Activated T-helper 17 cell treated with anti-CD3 and anti-CD28 coated beads, Interleukin-2, amount 50 U/mL, for 72 hours (primary cell): ENCODE data around the gene LATS2. TPM values are rescaled to one million over a fixed set of nuclear protein-coding genes. Genes with fewer than 3 reads are reported as not detected.

Source experiments
- ATAC-seq: fragments of 150-1000 bp; cut with Tn5 transposase; replicated peaks from 2 replicates; pipeline ENCODE4 v1.10.0; 2021; ENCODE audit warnings: mild to moderate bottlenecking, moderate library complexity
- H3K27ac Mint-ChIP-seq: one replicate; pipeline ENCODE4 v1.8.0; 2022; ENCODE audit warnings: mixed read lengths
- H3K27me3 Mint-ChIP-seq: one replicate; pipeline ENCODE4 v1.8.0; 2022; ENCODE audit warnings: mixed read lengths
- H3K36me3 Mint-ChIP-seq: one replicate; pipeline ENCODE4 v1.8.0; 2022; ENCODE audit warnings: low read depth, mild to moderate bottlenecking, mixed read lengths
- H3K4me1 Mint-ChIP-seq: one replicate; pipeline ENCODE4 v1.8.0; 2022; ENCODE audit warnings: mixed read lengths
- H3K4me3 Mint-ChIP-seq: one replicate; pipeline ENCODE4 v1.8.0; 2022; ENCODE audit warnings: mild to moderate bottlenecking, mixed read lengths
- H3K9me3 Mint-ChIP-seq: one replicate; pipeline ENCODE4 v1.8.0; 2022; ENCODE audit warnings: mixed read lengths
- total RNA-seq, 2 donors: library from RNA; stranded (reverse); gene quantifications; one replicate each; pipeline ENCODE4 v1.2.3, GENCODE V29; 2022

The LATS2 gene
- total RNA-seq, 2 donors from 2014 or later = 4.9 to 9.2 TPM

DNA sequence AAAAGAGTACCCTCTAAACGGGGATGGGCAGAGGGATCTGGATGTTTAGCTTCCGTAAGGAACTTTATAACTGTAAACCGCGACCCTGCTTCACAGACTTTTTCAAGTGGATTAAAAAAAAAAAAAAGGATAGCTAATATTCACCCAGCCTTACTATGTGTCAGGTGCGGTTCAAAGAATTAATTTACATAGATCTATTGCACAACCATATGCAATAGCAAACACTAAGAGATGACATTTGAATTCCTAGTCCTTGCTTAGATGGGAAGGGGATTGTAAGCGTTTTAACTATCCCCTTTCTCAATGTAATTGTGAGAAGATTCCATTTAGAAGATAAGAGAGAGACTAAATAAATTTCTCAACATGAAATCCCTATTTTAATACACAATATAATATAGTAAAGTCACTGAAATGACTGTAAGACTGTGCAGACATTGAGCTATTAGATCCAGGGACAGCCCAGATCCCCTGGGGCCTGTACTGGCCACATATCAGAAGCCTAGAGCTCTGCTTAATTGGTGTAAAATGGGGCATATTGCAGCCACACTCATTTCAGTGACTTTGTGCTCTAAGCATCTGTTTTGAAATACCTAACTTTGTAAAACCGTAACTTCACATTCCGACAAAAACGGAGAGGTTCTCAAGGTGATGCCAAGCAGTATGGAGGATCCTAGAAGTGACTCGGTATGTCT, 13.6 kb downstream of the LATS2 start:
- no peak overlapping the region for H3K27ac Mint-ChIP-seq
- no peaks in the 10 kb centered on the region for H3K4me1 Mint-ChIP-seq
- H3K4me3 Mint-ChIP-seq = no peak overlapping the region
- no peak for ATAC-seq
- no peaks in the 10 kb centered on the region for H3K9me3 Mint-ChIP-seq
- peaks cover 12% of the 10 kb centered on the region for H3K36me3 Mint-ChIP-seq
- no peaks in the 10 kb centered on the region for H3K27me3 Mint-ChIP-seq

DNA sequence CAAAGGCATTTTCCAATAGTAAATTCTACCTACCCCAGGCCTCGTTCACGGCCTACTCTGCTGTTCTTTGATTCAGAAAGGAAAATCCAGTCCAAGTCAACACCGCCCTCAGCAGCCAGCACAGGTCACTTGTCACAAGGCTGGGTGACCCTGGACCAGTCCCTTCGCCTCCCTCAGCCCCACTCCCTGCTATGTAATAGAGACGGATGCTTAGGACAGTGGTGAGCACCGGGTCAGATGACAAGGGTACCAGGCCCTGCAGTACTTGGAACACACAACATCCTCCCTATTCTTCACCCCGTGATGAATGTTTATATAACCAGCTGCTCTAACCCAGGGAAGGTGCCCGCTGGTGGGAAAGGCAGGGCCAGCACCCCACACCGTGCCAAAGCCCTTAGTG, 14.3 kb downstream of the LATS2 start:
- Mint-ChIP-seq H3K36me3 (peaks cover 12% of the 10 kb centered on the region), H3K9me3 (no peaks in the 10 kb centered on the region), H3K4me1 (no peaks in the 10 kb centered on the region), H3K27ac (no peak overlapping the region), H3K4me3 (no peak overlapping the region), H3K27me3 (no peaks in the 10 kb centered on the region)
- no peak for ATAC-seq

DNA sequence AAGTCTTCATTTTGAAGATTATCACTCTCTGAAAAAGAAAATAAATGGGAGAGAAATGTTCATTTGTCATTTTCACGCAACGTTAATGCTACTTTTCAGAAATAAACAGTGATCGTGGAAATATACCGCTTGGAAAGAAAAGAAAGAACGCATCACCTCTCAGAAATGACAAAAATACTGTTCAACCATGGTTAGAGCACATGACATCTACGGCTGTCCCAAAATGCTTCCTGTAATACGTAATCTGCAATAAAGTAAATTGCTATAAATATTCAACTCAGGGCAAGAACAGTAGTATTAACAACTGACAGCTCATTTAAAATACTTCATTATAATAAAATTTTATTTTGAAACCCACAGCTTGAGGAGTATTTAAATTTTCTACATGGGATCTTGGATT, 15.2 kb downstream of the LATS2 start:
- Mint-ChIP-seq H3K9me3 (no peaks in the 10 kb centered on the region), H3K4me1 (no peaks in the 10 kb centered on the region), H3K27me3 (no peaks in the 10 kb centered on the region), H3K4me3 (no peak overlapping the region), H3K36me3 (peaks cover 12% of the 10 kb centered on the region), H3K27ac (no peak overlapping the region)
- no peak for ATAC-seq

DNA sequence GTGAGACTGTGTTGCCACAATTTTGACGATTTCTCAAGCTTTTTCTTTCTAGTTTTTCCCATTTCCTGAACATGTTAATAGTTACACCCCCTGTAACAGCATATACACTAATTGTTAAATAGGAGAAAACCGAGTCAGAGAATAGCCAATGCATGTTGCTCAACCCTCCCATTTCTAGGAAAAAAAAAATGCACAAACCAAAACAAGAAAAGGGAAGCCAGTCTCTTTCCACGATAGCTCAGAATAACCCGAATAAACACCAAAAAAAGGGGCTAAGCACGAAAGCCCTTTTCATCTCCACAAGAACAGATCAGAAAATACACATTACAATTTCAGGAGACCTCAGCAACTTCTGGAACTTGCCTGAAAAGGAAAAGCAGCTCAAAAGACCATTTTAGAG, 16.3 kb downstream of the LATS2 start:
- Mint-ChIP-seq H3K9me3 (no peaks in the 10 kb centered on the region), H3K4me1 (no peaks in the 10 kb centered on the region), H3K4me3 (no peak overlapping the region), H3K27me3 (no peaks in the 10 kb centered on the region), H3K27ac (peak overlapping the region; percentile 48), H3K36me3 (peaks cover 12% of the 10 kb centered on the region)
- no peak for ATAC-seq

DNA sequence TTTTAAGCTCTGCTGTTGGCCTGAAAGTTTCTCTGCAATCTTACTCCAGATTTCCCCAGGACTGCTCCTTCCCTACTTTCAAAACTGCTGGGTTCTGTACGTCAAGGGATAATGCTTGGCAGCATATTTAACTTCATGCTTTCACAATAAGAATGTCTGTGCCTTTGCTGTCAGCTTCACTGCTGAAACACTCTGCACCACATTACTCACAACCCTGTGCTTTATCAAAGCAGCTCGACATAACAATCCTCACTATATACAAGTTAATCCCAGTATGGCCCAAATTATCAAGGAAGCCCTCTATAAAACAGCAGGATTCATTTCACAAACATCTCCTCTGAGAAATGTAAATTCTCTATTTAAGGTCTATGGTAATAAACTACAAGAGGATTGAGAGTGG, 17.5 kb downstream of the LATS2 start:
- Mint-ChIP-seq H3K9me3 (no peaks in the 10 kb centered on the region), H3K4me1 (peaks cover 8% of the 10 kb centered on the region), H3K27me3 (no peaks in the 10 kb centered on the region), H3K4me3 (no peak overlapping the region), H3K36me3 (peaks cover 12% of the 10 kb centered on the region), H3K27ac (no peak overlapping the region)
- ATAC-seq = no peak

DNA sequence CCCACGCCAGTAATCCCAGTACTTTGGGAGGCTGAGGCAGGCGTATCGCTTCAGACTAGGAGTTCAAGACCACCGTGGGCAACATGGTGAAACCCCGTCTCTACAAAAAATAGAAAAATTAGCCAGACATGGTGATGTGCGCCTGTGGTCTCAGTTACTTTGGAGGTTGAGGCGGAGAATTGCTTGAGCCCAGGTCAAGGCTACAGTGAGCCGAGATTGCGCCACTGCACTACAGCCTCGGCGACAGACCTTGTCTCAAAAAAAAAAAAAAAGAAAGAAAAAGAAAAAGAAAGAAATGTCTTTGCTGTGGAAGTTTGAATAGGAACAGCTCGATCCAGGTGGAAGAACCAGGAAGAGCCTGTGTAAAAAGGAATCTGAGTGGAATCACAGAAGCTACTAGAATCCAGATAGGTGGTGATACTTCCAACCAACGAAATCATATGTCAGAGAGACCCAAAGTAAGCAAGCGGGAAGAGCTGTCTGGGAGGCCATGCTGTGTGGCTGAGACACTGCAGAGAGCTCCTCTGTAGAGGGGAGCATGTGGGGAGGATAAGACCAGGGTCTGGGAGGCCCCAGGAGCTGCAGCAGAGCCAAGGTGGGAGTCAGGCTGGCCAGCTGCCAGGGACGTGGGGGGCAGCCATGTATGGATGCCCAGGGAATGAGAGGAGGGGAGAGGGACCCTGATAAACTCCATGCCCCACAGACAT, 21.1 kb downstream of the LATS2 start:
- peaks cover 9% of the 10 kb centered on the region for H3K36me3 Mint-ChIP-seq
- H3K9me3 Mint-ChIP-seq = no peaks in the 10 kb centered on the region
- peaks cover 13% of the 10 kb centered on the region for H3K4me1 Mint-ChIP-seq
- no peak for ATAC-seq
- no peaks in the 10 kb centered on the region for H3K27me3 Mint-ChIP-seq
- no peak overlapping the region for H3K4me3 Mint-ChIP-seq
- no peak overlapping the region for H3K27ac Mint-ChIP-seq

DNA sequence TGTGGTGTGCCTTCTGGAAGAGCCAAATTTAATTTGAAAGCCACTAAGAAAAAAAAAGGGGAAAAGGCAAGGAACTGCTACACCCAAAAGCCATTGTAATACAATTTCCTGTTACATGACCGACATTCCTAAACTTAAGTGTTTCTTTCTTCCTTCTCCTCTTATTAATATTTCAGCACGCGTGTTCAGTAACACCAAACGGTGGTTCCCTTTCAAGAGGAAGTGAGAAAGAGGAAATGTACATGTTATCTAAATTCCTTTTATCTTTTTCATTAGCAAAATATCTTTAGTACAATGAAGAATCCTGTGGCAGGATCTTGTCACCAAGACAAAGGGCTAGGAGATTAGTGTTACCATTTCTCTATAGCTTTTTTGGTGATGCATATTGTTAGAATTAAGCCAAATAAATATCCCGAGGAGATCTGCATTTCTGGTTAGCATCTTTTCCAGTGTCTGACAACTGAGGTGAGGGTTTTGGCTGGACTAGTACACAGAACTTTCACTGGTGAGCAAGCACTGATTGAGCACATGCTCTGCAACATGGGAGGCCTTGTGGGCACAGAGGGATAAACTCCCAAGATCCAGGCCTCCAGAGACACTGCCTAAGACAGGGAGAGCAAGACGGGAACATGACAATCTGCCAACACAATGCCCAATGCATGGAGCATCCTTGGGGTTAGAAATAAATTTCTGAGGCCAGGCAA, 22.1 kb downstream of the LATS2 start:
- Mint-ChIP-seq H3K4me1 (peaks cover 20% of the 10 kb centered on the region), H3K36me3 (peaks cover 5% of the 10 kb centered on the region), H3K4me3 (no peak overlapping the region), H3K9me3 (no peaks in the 10 kb centered on the region), H3K27ac (peak overlapping the region; percentile 81), H3K27me3 (no peaks in the 10 kb centered on the region)
- no peak for ATAC-seq

DNA sequence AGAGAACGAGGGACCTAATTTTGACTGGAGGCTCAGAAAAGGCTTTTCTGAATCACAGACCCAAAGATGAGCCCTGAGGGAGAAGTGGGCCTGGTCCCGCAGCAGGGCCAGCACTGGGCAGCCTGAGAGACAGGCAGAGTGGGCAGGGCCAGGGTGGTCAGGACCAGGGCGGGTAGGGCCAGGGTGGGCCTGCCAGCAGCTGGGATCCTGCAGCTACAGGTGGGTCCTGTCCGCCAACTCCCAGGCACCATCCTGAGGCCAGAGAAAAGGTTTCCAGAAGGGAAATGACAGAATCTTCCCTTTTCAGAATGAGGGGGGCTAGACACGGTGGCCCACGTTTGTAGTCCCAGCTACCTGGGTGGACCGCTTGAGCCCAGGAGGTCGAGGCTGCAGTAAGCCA, 23.7 kb downstream of the LATS2 start:
- no peaks in the 10 kb centered on the region for H3K36me3 Mint-ChIP-seq
- H3K27ac Mint-ChIP-seq = no peak overlapping the region
- no peaks in the 10 kb centered on the region for H3K27me3 Mint-ChIP-seq
- no peak for ATAC-seq
- peaks cover 27% of the 10 kb centered on the region for H3K4me1 Mint-ChIP-seq
- no peak overlapping the region for H3K4me3 Mint-ChIP-seq
- no peaks in the 10 kb centered on the region for H3K9me3 Mint-ChIP-seq

DNA sequence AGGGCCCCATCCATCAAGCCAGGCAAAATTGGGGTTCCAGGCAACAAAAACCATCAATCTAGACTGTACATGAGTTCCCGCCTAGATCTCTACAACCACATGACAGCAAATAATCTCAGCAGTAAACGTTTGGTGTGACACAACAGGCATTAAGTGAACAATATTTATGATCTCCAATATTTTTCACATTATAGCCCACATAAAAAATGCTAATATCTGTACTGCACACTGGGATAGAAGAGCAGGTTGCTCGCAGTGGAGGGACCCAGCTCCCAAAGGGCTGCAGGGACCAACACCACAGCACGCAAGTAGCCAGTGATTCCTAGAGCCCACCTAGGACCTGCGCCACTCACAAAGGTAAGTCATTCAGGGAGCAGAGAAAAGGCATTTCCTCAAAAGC, 25.9 kb downstream of the LATS2 start:
- Mint-ChIP-seq H3K9me3 (no peaks in the 10 kb centered on the region), H3K27ac (peak overlapping the region; percentile 4), H3K27me3 (no peaks in the 10 kb centered on the region), H3K36me3 (no peaks in the 10 kb centered on the region), H3K4me3 (no peak overlapping the region), H3K4me1 (peaks cover 32% of the 10 kb centered on the region)
- no peak for ATAC-seq

DNA sequence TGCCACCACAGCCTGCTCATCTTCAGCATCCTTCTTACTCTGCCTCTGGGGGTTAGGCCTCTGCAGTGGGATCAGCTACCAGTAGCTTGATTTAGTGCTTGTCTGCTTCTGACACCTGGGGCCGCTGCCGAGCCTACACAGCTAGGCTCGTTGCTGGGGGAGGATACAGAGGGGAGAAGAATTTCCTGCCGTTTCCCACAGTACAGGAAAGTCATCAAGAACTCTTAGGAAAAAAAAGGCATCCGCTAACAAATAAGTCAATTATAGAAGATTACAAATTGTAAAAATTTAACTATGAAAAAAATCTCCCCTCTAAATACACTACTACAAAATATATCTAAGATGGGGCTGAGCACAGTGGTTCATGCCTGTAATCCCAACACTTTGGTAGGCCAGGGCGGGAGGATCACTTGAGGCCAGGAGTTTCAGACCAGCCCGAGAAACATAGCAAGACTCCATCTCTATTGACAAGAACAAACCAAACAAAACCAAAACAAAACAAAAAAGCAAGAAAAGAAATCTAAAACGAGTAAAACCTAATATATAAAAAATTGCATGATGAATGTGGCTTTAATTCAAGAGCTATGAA, 26.7 kb downstream of the LATS2 start:
- no peak overlapping the region for H3K4me3 Mint-ChIP-seq
- H3K4me1 Mint-ChIP-seq = peaks cover 32% of the 10 kb centered on the region
- H3K36me3 Mint-ChIP-seq = no peaks in the 10 kb centered on the region
- H3K27me3 Mint-ChIP-seq = no peaks in the 10 kb centered on the region
- H3K27ac Mint-ChIP-seq = no peak overlapping the region
- H3K9me3 Mint-ChIP-seq = no peaks in the 10 kb centered on the region
- ATAC-seq = no peak

DNA sequence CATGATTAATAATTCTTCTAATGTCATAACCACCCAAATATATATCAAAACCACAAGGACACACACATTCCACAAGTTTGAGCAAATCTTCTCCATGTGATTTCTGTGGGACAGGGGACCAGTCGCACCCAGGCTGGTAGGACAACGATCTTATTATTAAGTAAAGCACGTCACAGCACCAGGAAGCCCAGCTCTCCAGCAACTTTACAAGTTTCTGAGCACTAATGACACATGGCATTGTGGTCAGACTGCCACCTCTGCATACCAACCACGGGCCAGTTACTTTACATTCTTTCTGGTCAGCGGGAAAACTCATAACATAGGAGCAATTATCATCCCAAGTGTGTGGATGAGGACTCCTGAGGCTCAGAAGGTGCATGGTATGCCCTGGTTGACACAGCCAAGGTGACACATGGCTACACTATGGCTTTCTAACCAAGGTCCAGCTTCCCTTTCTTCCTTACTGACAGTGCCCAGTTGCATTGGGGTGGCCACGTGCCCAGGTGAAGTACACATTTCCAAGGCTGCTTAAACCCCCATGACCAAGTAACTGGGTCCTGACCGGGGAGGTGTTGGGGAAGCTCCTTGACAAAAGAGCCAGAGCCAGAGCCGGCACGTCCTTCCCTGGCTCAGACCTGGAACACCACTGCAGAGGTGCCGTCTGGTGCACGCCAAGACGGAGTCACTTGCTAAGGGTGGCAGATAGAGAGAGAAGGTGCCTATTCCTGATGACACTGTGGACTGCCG, 27.4 kb downstream of the LATS2 start:
- Mint-ChIP-seq H3K4me1 (peaks cover 26% of the 10 kb centered on the region), H3K9me3 (no peaks in the 10 kb centered on the region), H3K27ac (no peak overlapping the region), H3K4me3 (no peak overlapping the region), H3K27me3 (no peaks in the 10 kb centered on the region), H3K36me3 (no peaks in the 10 kb centered on the region)
- peak; percentile 12 for ATAC-seq

DNA sequence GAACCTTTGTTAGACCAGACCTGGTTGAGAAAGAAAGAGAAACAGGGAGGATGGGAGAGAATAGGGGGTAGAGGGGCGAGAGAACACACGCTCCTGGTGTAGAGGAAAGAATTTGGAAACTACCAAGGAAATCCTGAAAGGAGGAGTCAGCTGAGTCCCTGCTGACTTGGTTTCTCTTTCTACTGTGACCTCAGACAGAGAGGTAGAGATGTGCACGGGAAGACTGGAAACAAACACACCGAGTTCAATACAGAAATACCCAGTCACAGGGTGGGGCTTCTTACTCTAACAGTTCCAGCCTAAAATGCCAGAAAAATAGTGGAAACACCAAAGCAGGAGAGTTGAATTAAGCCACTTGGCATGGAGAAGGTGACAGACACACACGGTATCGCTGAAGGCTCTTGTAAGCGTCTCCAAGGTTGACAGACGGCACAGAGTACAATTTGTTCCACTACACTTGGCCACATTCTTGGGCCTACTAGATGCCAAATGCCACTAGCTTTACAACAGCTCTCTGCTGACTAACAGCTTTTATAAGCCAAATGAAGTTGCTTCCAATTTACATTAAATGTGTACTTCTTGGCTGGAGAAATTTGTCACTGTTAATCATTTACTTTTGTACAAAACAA, 28.1 kb downstream of the LATS2 start:
- ATAC-seq = no peak
- no peaks in the 10 kb centered on the region for H3K9me3 Mint-ChIP-seq
- H3K36me3 Mint-ChIP-seq = no peaks in the 10 kb centered on the region
- H3K27ac Mint-ChIP-seq = peak overlapping the region; percentile 11
- H3K4me3 Mint-ChIP-seq = no peak overlapping the region
- H3K27me3 Mint-ChIP-seq = no peaks in the 10 kb centered on the region
- peaks cover 23% of the 10 kb centered on the region for H3K4me1 Mint-ChIP-seq

DNA sequence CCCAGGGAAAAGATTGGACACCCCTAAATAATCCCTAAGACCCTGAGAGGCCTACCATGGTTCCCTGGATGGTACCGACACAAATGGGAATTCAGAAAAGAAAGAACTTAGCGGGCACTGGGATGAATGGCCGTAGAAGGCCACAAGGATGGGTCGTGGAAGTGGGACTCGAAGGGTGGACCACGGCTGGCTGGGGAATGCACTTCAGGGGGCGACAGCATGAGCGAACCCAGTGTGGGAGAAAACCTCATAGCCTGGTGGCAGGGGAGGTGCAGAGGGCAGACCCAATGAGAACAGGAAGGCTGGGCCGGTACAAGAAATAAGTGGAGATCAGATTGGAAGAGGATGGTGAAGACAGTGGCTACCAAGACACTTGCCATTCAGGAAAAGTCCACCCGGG, 28.7 kb downstream of the LATS2 start:
- Mint-ChIP-seq H3K4me1 (peaks cover 23% of the 10 kb centered on the region), H3K4me3 (no peak overlapping the region), H3K27ac (peak overlapping the region; percentile 11), H3K36me3 (no peaks in the 10 kb centered on the region), H3K27me3 (no peaks in the 10 kb centered on the region), H3K9me3 (no peaks in the 10 kb centered on the region)
- no peak for ATAC-seq
